ENCODE data around the gene ENTREP1. TPM values are rescaled to one million over a fixed set of nuclear protein-coding genes. Genes with fewer than 3 reads are reported as not detected.

Gene ENTREP1
- total and polyA plus RNA-seq, 2 of the 4 experiments (the other 2 are of a cell fraction) = not detected

DNA sequence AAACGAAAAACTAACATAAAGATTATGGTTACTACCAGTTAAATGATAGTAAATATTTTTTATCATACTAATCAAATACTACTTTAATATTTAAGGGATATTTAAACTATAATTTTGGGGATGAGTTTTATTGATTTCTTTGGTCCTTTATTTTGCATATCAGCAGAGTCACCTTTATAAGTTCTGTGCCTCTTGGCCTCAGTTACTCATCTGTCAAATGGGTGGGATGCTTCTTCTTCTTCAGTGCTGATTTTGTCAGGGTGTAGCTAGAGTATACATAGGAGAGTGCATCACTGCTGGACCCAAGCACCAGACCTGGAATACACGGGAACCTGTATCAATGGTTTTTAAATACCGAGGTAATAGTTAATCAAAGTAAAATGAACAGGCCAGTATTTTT, 5.6 kb downstream of the ENTREP1 start:
- Histone ChIP-seq H3K23ac (ENCODE audit: low read depth, low read length) (no peak overlapping the region), H3K9me3 (ENCODE audit: control insufficient read depth, insufficient read depth, low read length) (no peaks in the 10 kb centered on the region), H3K4me3 (ENCODE audit: insufficient read depth, low read depth, low read length) (no peak overlapping the region), H2BK120ac (ENCODE audit: low read depth, low read length) (no peak overlapping the region), H2BK20ac (ENCODE audit: low read depth, low read length) (no peak overlapping the region), H4K91ac (ENCODE audit: insufficient read depth, low read depth, low read length) (no peak overlapping the region), H2AFZ (replicated peaks; ENCODE audit: low read length, poor library complexity) (no peak overlapping the region), H3K18ac (ENCODE audit: low read depth, low read length) (no peak overlapping the region), H3K9ac (ENCODE audit: low read depth, low read length) (no peak overlapping the region), H3K14ac (replicated peaks; ENCODE audit: low read depth, low read length) (no peak overlapping the region), H3K9me1 (ENCODE audit: insufficient read depth, low read length) (no peaks in the 10 kb centered on the region), H4K20me1 (ENCODE audit: insufficient read depth, low read length) (no peaks in the 10 kb centered on the region), H2BK15ac (ENCODE audit: low read depth, low read length) (no peak overlapping the region), H4K5ac (ENCODE audit: low read depth, low read length) (no peak overlapping the region), H3K4me1 (ENCODE audit: control insufficient read depth, insufficient read depth, low read length) (no peaks in the 10 kb centered on the region), H2AK9ac (replicated peaks; ENCODE audit: low read depth, low read length, poor library complexity) (no peak overlapping the region), H3K36me3 (ENCODE audit: control insufficient read depth, insufficient read depth, low read length) (no peaks in the 10 kb centered on the region), H3K56ac (ENCODE audit: extremely low read depth, insufficient read depth, low read length) (no peak overlapping the region; the same call in 1 of the 2 replicates), H3K4ac (ENCODE audit: low read depth, low read length) (no peak overlapping the region), H3K27me3 (ENCODE audit: control insufficient read depth, insufficient read depth, low read length) (peaks cover 37% of the 10 kb centered on the region), H3K4me2 (ENCODE audit: low read depth, low read length) (no peak overlapping the region), H2AK5ac (ENCODE audit: low read depth, low read length) (no peak overlapping the region), H3K27ac (ENCODE audit: insufficient read depth, low read length) (no peak overlapping the region), H2BK5ac (ENCODE audit: low read depth, low read length, poor library complexity, severe bottlenecking) (no peak overlapping the region), H3K79me1 (ENCODE audit: low read depth in 1 of 2, low read length in 2 of 2) (no peaks in the 10 kb centered on the region), H4K8ac (ENCODE audit: low read depth in 2 of 2, low read length in 2 of 2) (no peak overlapping the region)
- CTCF ChIA-PET = interaction anchor here (0.6 kb wide), 1 partner anchor 43 kb away, joined by 3 read pairs; no protein-coding TSS in a partner anchor
- BruUV-seq (replicated peaks) = no TSS peak
- no CpG with 5 or more reads among the region's 3 CpGs for WGBS, 2 experiments (ENCODE audit: extremely low coverage in 2 of 2, insufficient read length in 1 of 2)
- dilution Hi-C loops (cut with HindIII; ENCODE audit: low sequenced_read_pairs, unreplicated experiment) = no loop called here
- TF ChIP-seq SMC3 (IDR thresholded peaks at IDR 0.05; ENCODE audit: low read depth, low read length) (no peak), MAFK (IDR thresholded peaks at IDR 0.05; ENCODE audit: low read depth, low read length) (no peak), CHD1 (IDR thresholded peaks at IDR 0.05; ENCODE audit: low read depth, low read length) (no peak), CEBPB (IDR thresholded peaks at IDR 0.05; ENCODE audit: low read depth, low read length) (no peak), CTCF (conservative IDR thresholded peaks at IDR 0.05; ENCODE audit: low read depth, low read length) (no peak), BHLHE40 (IDR thresholded peaks at IDR 0.05; ENCODE audit: low read depth, low read length) (no peak), MAZ (IDR thresholded peaks at IDR 0.05; ENCODE audit: borderline replicate concordance, low read depth, low read length) (no peak), NFE2L2 (IDR thresholded peaks at IDR 0.05; ENCODE audit: low read depth, low read length) (no peak), RCOR1 (IDR thresholded peaks at IDR 0.05; ENCODE audit: insufficient replicate concordance, low read length) (no peak), RAD21 (IDR thresholded peaks at IDR 0.05; ENCODE audit: low read length) (no peak), FOS (IDR thresholded peaks at IDR 0.05; ENCODE audit: low read depth, low read length) (no peak)
- POLR2A ChIA-PET (ENCODE audit: unreplicated experiment) = no interaction called here
- no peak for DNase-seq
- intact Hi-C loops (cut with micrococcal nuclease) = no loop called here
- no peak for ATAC-seq (ENCODE audit: low read depth)
- in situ Hi-C loops (cut with MboI; ENCODE audit: low sequenced_read_pairs) = no loop called here

Measured in IMR-90 (cell line).